Lower leg skin (tissue), 4 donors: ENCODE data around the gene HNRNPK. TPM values are rescaled to one million over a fixed set of nuclear protein-coding genes. Genes with fewer than 3 reads are reported as not detected.

Source experiments
- DNase-seq, 2 donors: peaks; one replicate each; pipeline ENCODE4 v3.0.0-alpha.2; 2019; ENCODE audit warnings: low spot score in 2 of 2
- H3K4me3 ChIP-seq: fragments of 200-600 bp; sonication (generic); 2 replicates; pipeline ENCODE4 v1.5.1; 2017; ENCODE audit warnings: mild to moderate bottlenecking, low read depth; ENCODE audit not compliant: poor library complexity, severe bottlenecking
- POLR2A ChIP-seq, 2 donors: fragments of 450-650 bp; IDR thresholded peaks; one replicate each; pipeline ENCODE4 v1.6.1; 2016 to 2017; ENCODE audit warnings: antibody characterized with exemption in 2 of 2, mild to moderate bottlenecking in 1 of 2, moderate library complexity in 1 of 2
- WGBS, 2 donors: methylation state at CpG; one replicate each; pipeline ENCODE4 v1.1.5; 2018; 5-methylcytosine and 5-hydroxymethylcytosine counted together
- intact Hi-C: fragments of 100-400 bp; cut with DNase I; formaldehyde crosslinking; loops from one replicate; pipeline ENCODE4 v1.15.0; 2023; ENCODE audit warnings: low total_unique reads
- microRNA-seq, 2 donors: library from miRNA; unstranded; fragments of <30 nt; microRNA quantifications; one replicate each; pipeline ENCODE4, GENCODE V29; 2016; ENCODE audit warnings: borderline replicate concordance in 2 of 2, borderline number of aligned reads in 1 of 2
- total RNA-seq, 4 donors: library from RNA; depleted of rRNA; stranded (reverse); fragments of >200 nt; gene quantifications; one replicate each; pipeline ENCODE4 v1.1.0, GENCODE V29; 2016
- TF ChIP-seq, protein P1 (sequence below), 3 donors: fragments of 450-650 bp; IDR thresholded peaks; one replicate each; pipeline ENCODE4 v1.5.1; 2016; ENCODE audit warnings: antibody characterized with exemption in 3 of 3, mild to moderate bottlenecking in 3 of 3, moderate library complexity in 2 of 3

HNRNPK gene
- total RNA-seq, 4 donors from 2014 or later: 398 to 493 (median 413) TPM

DNA sequence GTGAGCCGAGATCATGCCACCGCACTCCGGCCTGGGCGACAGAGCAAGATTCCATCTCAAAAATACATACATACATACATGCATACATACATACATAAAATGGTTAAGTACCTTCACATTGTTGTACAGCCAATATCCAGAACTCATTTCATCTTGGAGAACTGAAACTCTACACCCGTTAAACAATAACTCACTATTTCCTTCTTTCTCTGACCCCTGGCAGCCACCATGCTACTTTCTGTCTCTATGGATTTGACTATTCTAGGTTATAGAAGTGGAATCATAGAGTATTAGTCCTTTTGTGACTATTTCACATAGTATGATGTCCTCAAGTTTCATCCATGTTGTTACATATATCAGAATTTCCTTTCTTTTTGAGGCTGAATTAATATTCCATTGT, 49.1 kb downstream of the HNRNPK start:
- intact Hi-C loops: loop anchor here (10.0 kb wide), 1 partner anchor 594 kb away; no protein-coding TSS in a partner anchor
- no peak overlapping the region for H3K4me3 ChIP-seq
- no peak for DNase-seq
- 84 to 91% methylated on average over 5 of the region's 5 CpGs for WGBS, 2 donors
- TF ChIP-seq, protein P1, sequence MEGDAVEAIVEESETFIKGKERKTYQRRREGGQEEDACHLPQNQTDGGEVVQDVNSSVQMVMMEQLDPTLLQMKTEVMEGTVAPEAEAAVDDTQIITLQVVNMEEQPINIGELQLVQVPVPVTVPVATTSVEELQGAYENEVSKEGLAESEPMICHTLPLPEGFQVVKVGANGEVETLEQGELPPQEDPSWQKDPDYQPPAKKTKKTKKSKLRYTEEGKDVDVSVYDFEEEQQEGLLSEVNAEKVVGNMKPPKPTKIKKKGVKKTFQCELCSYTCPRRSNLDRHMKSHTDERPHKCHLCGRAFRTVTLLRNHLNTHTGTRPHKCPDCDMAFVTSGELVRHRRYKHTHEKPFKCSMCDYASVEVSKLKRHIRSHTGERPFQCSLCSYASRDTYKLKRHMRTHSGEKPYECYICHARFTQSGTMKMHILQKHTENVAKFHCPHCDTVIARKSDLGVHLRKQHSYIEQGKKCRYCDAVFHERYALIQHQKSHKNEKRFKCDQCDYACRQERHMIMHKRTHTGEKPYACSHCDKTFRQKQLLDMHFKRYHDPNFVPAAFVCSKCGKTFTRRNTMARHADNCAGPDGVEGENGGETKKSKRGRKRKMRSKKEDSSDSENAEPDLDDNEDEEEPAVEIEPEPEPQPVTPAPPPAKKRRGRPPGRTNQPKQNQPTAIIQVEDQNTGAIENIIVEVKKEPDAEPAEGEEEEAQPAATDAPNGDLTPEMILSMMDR (IDR thresholded peaks at IDR 0.05): no peak
- no peak for TF ChIP-seq POLR2A (IDR thresholded peaks at IDR 0.05)

DNA sequence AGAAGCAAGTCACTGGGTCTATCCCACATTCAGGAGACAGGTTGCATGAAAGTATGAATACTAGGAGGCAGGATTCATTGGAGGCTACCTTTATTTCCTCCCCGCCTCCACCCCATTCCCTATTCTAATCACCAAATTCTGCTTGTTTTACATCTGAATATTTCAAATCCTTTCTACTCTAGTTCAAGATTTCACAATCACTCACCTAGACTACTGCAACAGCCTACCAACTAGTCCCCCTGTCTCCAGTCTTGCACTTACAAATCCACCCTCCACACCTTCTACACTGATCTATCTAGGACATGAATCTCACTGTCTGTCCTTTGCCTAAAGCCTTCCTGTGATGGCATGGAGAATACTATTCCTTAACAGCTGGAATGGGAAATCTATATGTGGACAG, 52.4 kb downstream of the HNRNPK start:
- intact Hi-C loops: no loop called here
- no peak for DNase-seq
- no peak overlapping the region for H3K4me3 ChIP-seq
- TF ChIP-seq POLR2A (IDR thresholded peaks at IDR 0.05): no peak
- TF ChIP-seq, protein P1 (IDR thresholded peaks at IDR 0.05): no peak
- WGBS, 2 donors: 94% methylated on average over 1 of the region's 1 CpG

DNA sequence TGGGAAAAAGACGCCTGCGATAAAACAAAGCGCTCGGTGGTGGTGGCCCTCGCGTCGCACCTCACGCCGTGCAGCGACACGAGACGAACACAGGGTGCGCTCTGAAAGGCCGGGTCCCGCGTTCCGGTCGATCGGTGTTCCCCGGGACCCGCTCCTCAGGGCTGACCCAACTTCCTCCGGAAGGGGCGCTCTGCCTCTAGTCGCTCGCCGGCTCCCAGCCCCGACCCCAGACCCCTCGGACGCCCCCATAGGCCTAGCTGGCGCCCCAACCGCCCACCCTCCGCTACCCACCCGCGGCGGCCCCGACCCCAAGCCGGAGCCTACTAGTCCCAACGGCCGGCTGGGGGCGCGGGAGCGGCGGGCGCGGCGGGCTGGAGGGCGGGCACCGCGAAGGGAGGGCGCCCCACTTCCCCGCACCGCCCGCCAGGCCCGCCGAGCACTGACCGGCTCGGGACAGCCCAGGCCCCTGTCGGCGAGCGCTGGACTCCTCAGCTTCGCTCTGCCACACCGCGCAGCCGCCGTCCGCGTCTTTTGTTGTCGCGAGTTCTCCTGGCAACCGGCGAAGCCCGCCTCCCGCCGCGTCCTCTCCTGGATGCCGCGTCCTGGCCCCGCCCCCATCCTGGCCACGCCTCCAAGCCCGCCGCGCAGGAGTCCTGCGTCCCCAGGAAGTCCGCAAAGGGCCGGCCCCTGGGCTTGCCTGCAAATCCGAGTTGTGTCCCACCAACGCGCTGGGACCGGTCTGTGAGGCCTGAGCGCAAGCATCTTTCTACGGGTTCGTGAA, 58.9 kb downstream of the HNRNPK start, which contains the start of gene KIF27:
KIF27 (minus strand) TSS at position 506 of the 781 bp plus-strand sequence. CDS start 5,841 bp downstream, outside the sequence.
- peak; percentile 97 to 100 for DNase-seq
- WGBS, 2 donors: 1 to 2% methylated on average over 17 to 54 of the region's 92 CpGs
- intact Hi-C loops: no loop called here
- TF ChIP-seq, protein P1 (IDR thresholded peaks at IDR 0.05): no peak
- TF ChIP-seq POLR2A (IDR thresholded peaks at IDR 0.05): peak in 1 of 2 donors; percentile 3
- peak within 1 kb of the TSS; percentile 90 for H3K4me3 ChIP-seq

DNA sequence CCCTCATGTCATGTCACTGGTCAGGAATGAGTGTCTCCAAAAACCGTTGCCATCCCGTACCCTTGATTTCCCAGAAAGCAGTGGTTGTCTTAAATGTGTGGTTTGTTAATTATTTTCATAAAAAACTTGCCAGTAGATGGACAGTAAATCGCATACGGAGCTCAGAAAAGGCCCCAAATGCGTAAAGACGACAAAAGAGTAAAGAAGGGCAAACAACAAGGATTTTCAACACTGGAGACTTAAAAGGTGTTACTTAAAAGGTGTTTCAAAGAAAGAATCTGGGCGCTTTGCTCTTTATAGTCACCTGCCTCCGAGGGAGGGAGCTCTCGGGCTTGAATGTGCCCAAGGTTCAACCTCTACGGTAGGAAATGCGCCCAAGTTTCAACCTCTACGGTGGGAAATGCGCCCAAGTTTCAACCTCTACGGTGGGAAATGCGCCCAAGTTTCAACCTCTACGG, 59.5 kb downstream of the HNRNPK start:
- intact Hi-C loops: no loop called here
- peak in 1 of 2 donors; percentile 85 for DNase-seq
- no peak for TF ChIP-seq POLR2A (IDR thresholded peaks at IDR 0.05)
- TF ChIP-seq, protein P1 (IDR thresholded peaks at IDR 0.05): no peak
- 3% methylated on average over 16 of the region's 16 CpGs for WGBS, 2 donors
- H3K4me3 ChIP-seq: peak overlapping the region; percentile 90

DNA sequence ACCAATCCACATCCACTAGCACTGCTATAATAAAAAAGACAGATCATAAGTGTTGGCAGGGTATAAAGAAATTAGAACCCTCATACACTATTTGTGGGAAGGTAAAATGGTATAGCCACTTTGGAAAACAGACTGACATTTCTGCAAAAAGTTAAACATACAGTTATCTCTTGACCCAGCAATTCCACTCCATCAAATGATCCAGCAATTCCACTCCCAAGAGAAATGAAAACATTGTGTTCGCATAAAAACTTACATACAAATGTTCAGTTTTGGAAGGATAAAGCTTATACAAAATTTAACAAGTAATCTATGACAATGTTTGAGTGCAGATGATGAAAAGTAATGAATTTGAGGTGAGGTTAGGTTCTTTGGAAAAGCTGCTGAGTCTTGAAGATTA, 60.9 kb downstream of the HNRNPK start:
- intact Hi-C loops: no loop called here
- TF ChIP-seq, protein P1 (IDR thresholded peaks at IDR 0.05): no peak
- TF ChIP-seq POLR2A (IDR thresholded peaks at IDR 0.05): no peak
- no peak overlapping the region for H3K4me3 ChIP-seq
- no peak for DNase-seq
- WGBS, 2 donors: 92 to 100% methylated on average over 1 of the region's 1 CpG

Small RNAs within 50 kb of the gene (microRNA-seq; reads per million reads assigned to microRNA genes)
- 42.1 to 51.5 reads per million in 2 donors for gene MIR7-1

Other genes with a start within 250 kb of the HNRNPK start
- gene GKAP1, start 162.4 kb downstream of the HNRNPK start, total RNA-seq: 1 to 10 TPM; 1.3 to 4.5 (median 2.6) TPM
- 1 to 10 TPM; 3.4 to 6.3 (median 5.4) TPM for gene KIF27, start 58.8 kb downstream of the HNRNPK start, total RNA-seq
- gene RMI1, start 590 bp upstream of the HNRNPK start, total RNA-seq: 1 to 10 TPM; 3.5 to 5.5 (median 3.9) TPM